Panc1 (cell line): ENCODE data around the gene GYPC. TPM values are rescaled to one million over a fixed set of nuclear protein-coding genes. Genes with fewer than 3 reads are reported as not detected.

Experiments
- ATAC-seq: fragments of 200-7000 bp; cut with Tn5 transposase; 2 replicates; pipeline ENCODE4 v1.9.1; 2020; ENCODE audit warnings: mild to moderate bottlenecking, moderate library complexity
- BruUV-seq: library from RNA; stranded (reverse); fragments of 400-500 nt; replicated peaks from 2 replicates; lab custom pipeline; 2021; lab: Mats Ljungman, UMichigan
- CTCF ChIA-PET: fragments of 300-600 bp; sonication (Branson Sonifier 250); formaldehyde crosslinking; loops from one replicate; lab custom pipeline; 2022; ENCODE audit warnings: antibody characterized with exemption; lab: Charles Lee
- POLR2A ChIA-PET: fragments of 300-600 bp; sonication (Branson Sonifier 250); formaldehyde crosslinking; loops from one replicate; lab custom pipeline; 2022; ENCODE audit warnings: antibody characterized with exemption; lab: Charles Lee
- DNase-seq: peaks from one replicate; pipeline ENCODE4 v3.0.0-alpha.2; 2010; ENCODE audit warnings: low read depth, low spot score
- H3K27ac ChIP-seq: 2 replicates; pipeline ENCODE4 v1.5.1; 2011; ENCODE audit warnings: mild to moderate bottlenecking, low read length, inconsistent platforms
- H3K27me3 ChIP-seq: fragments of 200-500 bp; sonication (Bioruptor generic); 2 replicates; pipeline ENCODE4 v1.6.0; 2014; ENCODE audit warnings: low read length, inconsistent platforms; ENCODE audit not compliant: control insufficient read depth, insufficient read depth
- H3K36me3 ChIP-seq: fragments of 200-500 bp; sonication (Bioruptor generic); 2 replicates; pipeline ENCODE4 v1.5.1; 2014; ENCODE audit warnings: inconsistent platforms, mild to moderate bottlenecking, low read length, moderate library complexity; ENCODE audit not compliant: control insufficient read depth, insufficient read depth
- H3K4me1 ChIP-seq: 2 replicates; pipeline ENCODE4 v1.5.1; 2011; ENCODE audit warnings: inconsistent platforms, mild to moderate bottlenecking, low read length, moderate library complexity; ENCODE audit not compliant: control insufficient read depth, insufficient read depth
- H3K4me3 ChIP-seq, 2 experiments: 2 replicates each; pipeline ENCODE4 v1.5.1; 2011 to 2012; ENCODE audit warnings: low read depth in 2 of 2, low read length in 2 of 2, mild to moderate bottlenecking in 2 of 2, inconsistent platforms in 1 of 2, moderate library complexity in 1 of 2
- H3K9me3 ChIP-seq: fragments of 200-500 bp; sonication (Bioruptor generic); 2 replicates; pipeline ENCODE4 v1.5.1; 2014; ENCODE audit warnings: low read depth, mild to moderate bottlenecking, inconsistent platforms, low read length, moderate library complexity; ENCODE audit not compliant: control insufficient read depth, insufficient read depth
- POLR2AphosphoS5 ChIP-seq: IDR thresholded peaks from 2 replicates; pipeline ENCODE4 v1.6.1; 2012; ENCODE audit warnings: mild to moderate bottlenecking, low read depth, low read length, moderate library complexity
- REST ChIP-seq, 2 experiments: IDR thresholded peaks; 2 replicates each; pipeline ENCODE4 v1.6.1; 2011 to 2012; ENCODE audit warnings: low read depth in 2 of 2, control low read depth in 1 of 2, low read length in 1 of 2, mild to moderate bottlenecking in 1 of 2, moderate library complexity in 1 of 2; ENCODE audit not compliant: insufficient read depth in 1 of 2
- SIN3A ChIP-seq: IDR thresholded peaks from 2 replicates; pipeline ENCODE4 v1.6.1; 2012; ENCODE audit warnings: low read depth, mild to moderate bottlenecking, low read length, moderate library complexity, borderline replicate concordance; ENCODE audit not compliant: insufficient read depth
- TCF7L2 ChIP-seq: IDR thresholded peaks from 2 replicates; pipeline ENCODE4 v1.6.1; 2011; ENCODE audit warnings: mild to moderate bottlenecking, low read depth, low read length, inconsistent platforms
- in situ Hi-C: cut with HindIII; loops from 2 replicates; pipeline ENCODE4 v1.10.0; 2016; ENCODE audit warnings: low sequenced_read_pairs, low pct_unique_long_range_greater_than_20kb
- intact Hi-C: fragments of 100-400 bp; cut with micrococcal nuclease; formaldehyde crosslinking; loops from one replicate; pipeline ENCODE4 v1.10.0; 2022; ENCODE audit not compliant: unreplicated experiment
- total RNA-seq: library from RNA; stranded (reverse); gene quantifications from one replicate; pipeline ENCODE4 v1.2.1, GENCODE V29; 2021; ENCODE audit not compliant: unreplicated experiment
- TF ChIP-seq, protein P1 (sequence below): fragments of 450-650 bp; IDR thresholded peaks from 2 replicates; pipeline ENCODE4 v1.5.1; 2017; ENCODE audit warnings: mild to moderate bottlenecking

The GYPC gene
- total RNA-seq, 1 experiment from 2014 or later = 0.57 TPM

- TF ChIP-seq, protein P1, sequence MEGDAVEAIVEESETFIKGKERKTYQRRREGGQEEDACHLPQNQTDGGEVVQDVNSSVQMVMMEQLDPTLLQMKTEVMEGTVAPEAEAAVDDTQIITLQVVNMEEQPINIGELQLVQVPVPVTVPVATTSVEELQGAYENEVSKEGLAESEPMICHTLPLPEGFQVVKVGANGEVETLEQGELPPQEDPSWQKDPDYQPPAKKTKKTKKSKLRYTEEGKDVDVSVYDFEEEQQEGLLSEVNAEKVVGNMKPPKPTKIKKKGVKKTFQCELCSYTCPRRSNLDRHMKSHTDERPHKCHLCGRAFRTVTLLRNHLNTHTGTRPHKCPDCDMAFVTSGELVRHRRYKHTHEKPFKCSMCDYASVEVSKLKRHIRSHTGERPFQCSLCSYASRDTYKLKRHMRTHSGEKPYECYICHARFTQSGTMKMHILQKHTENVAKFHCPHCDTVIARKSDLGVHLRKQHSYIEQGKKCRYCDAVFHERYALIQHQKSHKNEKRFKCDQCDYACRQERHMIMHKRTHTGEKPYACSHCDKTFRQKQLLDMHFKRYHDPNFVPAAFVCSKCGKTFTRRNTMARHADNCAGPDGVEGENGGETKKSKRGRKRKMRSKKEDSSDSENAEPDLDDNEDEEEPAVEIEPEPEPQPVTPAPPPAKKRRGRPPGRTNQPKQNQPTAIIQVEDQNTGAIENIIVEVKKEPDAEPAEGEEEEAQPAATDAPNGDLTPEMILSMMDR = no peak
- TF ChIP-seq TCF7L2 (no peak), REST (IDR thresholded peaks at IDR 0.05; ENCODE audit: insufficient read depth in 1 of 2, low read depth in 2 of 2, low read length in 1 of 2) (no peak), POLR2AphosphoS5 (no peak), SIN3A (no peak)
- Histone ChIP-seq H3K9me3 (no peaks in the 10 kb centered on the region), H3K36me3 (no peaks in the 10 kb centered on the region), H3K27ac (no peak overlapping the region), H3K27me3 (no peaks in the 10 kb centered on the region), H3K4me1 (no peaks in the 10 kb centered on the region), H3K4me3 (no peak overlapping the region)
- DNase-seq (no peak), ATAC-seq (no peak)
- intact Hi-C loops = no loop called here
- no TSS peak for BruUV-seq
- POLR2A ChIA-PET = no interaction called here
- CTCF ChIA-PET = no interaction called here
- in situ Hi-C loops = no loop called here
These were observed 88.7 kb downstream of the GYPC start for GRCh38 chr2:126744640-126745039.

Other genes starting within 250 kb of the GYPC start
- gene TEX51, start 242.7 kb downstream of the GYPC start, total RNA-seq = not detected